Measurements from ENCODE around the gene MACROD2. TPM values are rescaled to one million over a fixed set of nuclear protein-coding genes. Genes with fewer than 3 reads are reported as not detected.

Gene MACROD2
- polyA plus RNA-seq, 1 donor (not counting 4 experiments of a cell fraction or from before 2014, with no cell fraction given) = 0.71 TPM

GRCh38 chr20:15319439-15319838, 1324.1 kb downstream of the MACROD2 start:
- Histone ChIP-seq H3K4me2 (ENCODE audit: control insufficient read depth, extremely low read depth, insufficient read depth, low read depth, low read length) (no peak overlapping the region), H4K20me1 (ENCODE audit: control insufficient read depth, extremely low read depth, insufficient read depth, low read length) (no peaks in the 10 kb centered on the region), H2AFZ (ENCODE audit: control insufficient read depth, low read length) (no peak overlapping the region), H3K27me3 (ENCODE audit: control insufficient read depth, extremely low read depth, insufficient read depth, low read length) (no peaks in the 10 kb centered on the region), H3K9me3 (ENCODE audit: control insufficient read depth, low read depth, low read length) (no peaks in the 10 kb centered on the region), H3K4me3 (ENCODE audit: control insufficient read depth in 2 of 3, extremely low read depth in 1 of 3, insufficient read depth in 2 of 3, low read depth in 1 of 3, low read length in 3 of 3) (no peak overlapping the region), H3K36me3 (ENCODE audit: control insufficient read depth in 2 of 2, extremely low read depth in 1 of 2, insufficient read depth in 2 of 2, low read length in 2 of 2) (no peaks in the 10 kb centered on the region), H3K27ac (ENCODE audit: control insufficient read depth, insufficient read depth, low read length) (no peak overlapping the region), H3K4me1 (ENCODE audit: control insufficient read depth, extremely low read depth, insufficient read depth, low read length) (peaks cover 11% of the 10 kb centered on the region), H3K9me1 (ENCODE audit: control insufficient read depth, extremely low read depth, insufficient read depth, low read length) (no peaks in the 10 kb centered on the region), H3K9ac (ENCODE audit: control insufficient read depth, extremely low read depth, insufficient read depth, low read length) (no peak overlapping the region), H3K79me2 (ENCODE audit: control insufficient read depth, insufficient read depth, low read length) (no peaks in the 10 kb centered on the region)
- no peak for FAIRE-seq
- TF ChIP-seq EZH2 (IDR thresholded peaks at IDR 0.05; ENCODE audit: low read length) (no peak), CTCF (optimal IDR thresholded peaks at IDR 0.05 in 1 of 3, IDR thresholded peaks at IDR 0.05 in 1 of 3, conservative IDR thresholded peaks at IDR 0.05 in 1 of 3; ENCODE audit: extremely low read depth in 1 of 3, insufficient read depth in 2 of 3, low read length in 3 of 3) (no peak)
- dilution Hi-C loops (cut with MboI; ENCODE audit: extremely low pct_ligation_motif_present, low sequenced_read_pairs) = no loop called here
- no peak for DNase-seq (ENCODE audit: low read depth, low spot score)

GRCh38 chr20:15320941-15321340, 1325.6 kb downstream of the MACROD2 start:
- TF ChIP-seq EZH2 (IDR thresholded peaks at IDR 0.05; ENCODE audit: low read length) (no peak), CTCF (optimal IDR thresholded peaks at IDR 0.05 in 1 of 3, IDR thresholded peaks at IDR 0.05 in 1 of 3, conservative IDR thresholded peaks at IDR 0.05 in 1 of 3; ENCODE audit: extremely low read depth in 1 of 3, insufficient read depth in 2 of 3, low read length in 3 of 3) (no peak)
- no peaks in the 10 kb centered on the region for H4K20me1 ChIP-seq (ENCODE audit: control insufficient read depth, extremely low read depth, insufficient read depth, low read length)
- no peaks in the 10 kb centered on the region for H3K36me3 ChIP-seq (ENCODE audit: control insufficient read depth in 2 of 2, extremely low read depth in 1 of 2, insufficient read depth in 2 of 2, low read length in 2 of 2)
- no peak overlapping the region for H3K27ac ChIP-seq (ENCODE audit: control insufficient read depth, insufficient read depth, low read length)
- FAIRE-seq (peak; percentile 23), DNase-seq (ENCODE audit: low read depth, low spot score) (no peak)
- no peaks in the 10 kb centered on the region for H3K9me1 ChIP-seq (ENCODE audit: control insufficient read depth, extremely low read depth, insufficient read depth, low read length)
- dilution Hi-C loops (cut with MboI; ENCODE audit: extremely low pct_ligation_motif_present, low sequenced_read_pairs) = no loop called here
- H3K79me2 ChIP-seq (ENCODE audit: control insufficient read depth, insufficient read depth, low read length) = no peaks in the 10 kb centered on the region
- H3K4me3 ChIP-seq (ENCODE audit: control insufficient read depth in 2 of 3, extremely low read depth in 1 of 3, insufficient read depth in 2 of 3, low read depth in 1 of 3, low read length in 3 of 3) = no peak overlapping the region
- H3K4me2 ChIP-seq (ENCODE audit: control insufficient read depth, extremely low read depth, insufficient read depth, low read depth, low read length) = peak overlapping the region; percentile 9
- no peak overlapping the region for H3K9ac ChIP-seq (ENCODE audit: control insufficient read depth, extremely low read depth, insufficient read depth, low read length)
- H3K4me1 ChIP-seq (ENCODE audit: control insufficient read depth, extremely low read depth, insufficient read depth, low read length) = peaks cover 11% of the 10 kb centered on the region
- H3K27me3 ChIP-seq (ENCODE audit: control insufficient read depth, extremely low read depth, insufficient read depth, low read length) = no peaks in the 10 kb centered on the region
- no peaks in the 10 kb centered on the region for H3K9me3 ChIP-seq (ENCODE audit: control insufficient read depth, low read depth, low read length)
- H2AFZ ChIP-seq (ENCODE audit: control insufficient read depth, low read length) = peak overlapping the region; percentile 35
